ENCODE measurements around the gene RBX1. TPM values are rescaled to one million over a fixed set of nuclear protein-coding genes. Genes with fewer than 3 reads are reported as not detected.

RBX1 gene
- polyA plus RNA-seq, 1 donor from 2014 or later: 181 TPM

DNA sequence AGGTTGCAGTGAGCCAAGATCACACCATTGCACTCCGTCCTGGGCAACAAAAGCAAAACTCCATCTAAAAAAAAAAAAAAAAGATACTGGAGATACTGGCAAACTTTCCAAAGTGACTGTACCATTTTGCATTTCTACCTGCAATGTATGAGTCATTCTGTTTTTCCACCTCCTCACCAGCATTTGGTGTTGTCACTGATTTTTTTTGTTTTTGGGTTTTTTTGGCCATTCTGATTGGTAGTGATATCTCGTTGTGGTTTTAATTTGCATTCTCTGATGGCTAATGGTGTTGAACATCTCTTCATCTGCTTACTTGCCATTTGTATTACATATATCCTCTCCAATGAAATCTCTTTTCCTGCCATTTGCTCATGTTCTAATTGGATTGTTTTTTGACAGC is 12.0 kb upstream of the RBX1 start:
- Histone ChIP-seq H3K4me3 (ENCODE audit: low read length) (no peak overlapping the region), H3K9me3 (ENCODE audit: low read length) (no peaks in the 10 kb centered on the region), H3F3A (ENCODE audit: insufficient read depth, low read length, poor library complexity, severe bottlenecking) (no peaks in the 10 kb centered on the region), H3K79me2 (replicated peaks; ENCODE audit: insufficient read depth, low read length) (no peaks in the 10 kb centered on the region), H3K4me2 (ENCODE audit: low read length) (no peak overlapping the region), H2AFZ (ENCODE audit: low read depth, low read length) (no peak overlapping the region), H3K36me3 (ENCODE audit: insufficient read depth, low read length) (no peaks in the 10 kb centered on the region), H3K9ac (ENCODE audit: low read length) (no peak overlapping the region), H4K20me1 (ENCODE audit: insufficient read depth) (no peaks in the 10 kb centered on the region), H3K9me2 (ENCODE audit: insufficient read depth, low read length) (no peaks in the 10 kb centered on the region), H3K27ac (ENCODE audit: low read length) (no peak overlapping the region), H3K27me3 (ENCODE audit: insufficient read depth, low read depth, low read length) (no peaks in the 10 kb centered on the region)
- TF ChIP-seq, protein P1, sequence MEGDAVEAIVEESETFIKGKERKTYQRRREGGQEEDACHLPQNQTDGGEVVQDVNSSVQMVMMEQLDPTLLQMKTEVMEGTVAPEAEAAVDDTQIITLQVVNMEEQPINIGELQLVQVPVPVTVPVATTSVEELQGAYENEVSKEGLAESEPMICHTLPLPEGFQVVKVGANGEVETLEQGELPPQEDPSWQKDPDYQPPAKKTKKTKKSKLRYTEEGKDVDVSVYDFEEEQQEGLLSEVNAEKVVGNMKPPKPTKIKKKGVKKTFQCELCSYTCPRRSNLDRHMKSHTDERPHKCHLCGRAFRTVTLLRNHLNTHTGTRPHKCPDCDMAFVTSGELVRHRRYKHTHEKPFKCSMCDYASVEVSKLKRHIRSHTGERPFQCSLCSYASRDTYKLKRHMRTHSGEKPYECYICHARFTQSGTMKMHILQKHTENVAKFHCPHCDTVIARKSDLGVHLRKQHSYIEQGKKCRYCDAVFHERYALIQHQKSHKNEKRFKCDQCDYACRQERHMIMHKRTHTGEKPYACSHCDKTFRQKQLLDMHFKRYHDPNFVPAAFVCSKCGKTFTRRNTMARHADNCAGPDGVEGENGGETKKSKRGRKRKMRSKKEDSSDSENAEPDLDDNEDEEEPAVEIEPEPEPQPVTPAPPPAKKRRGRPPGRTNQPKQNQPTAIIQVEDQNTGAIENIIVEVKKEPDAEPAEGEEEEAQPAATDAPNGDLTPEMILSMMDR (IDR thresholded peaks at IDR 0.05; ENCODE audit: poor library complexity, severe bottlenecking): no peak
- no peak for TF ChIP-seq EP300 (conservative IDR thresholded peaks at IDR 0.05; ENCODE audit: poor library complexity, severe bottlenecking)
- no peak for TF ChIP-seq MXI1 (conservative IDR thresholded peaks at IDR 0.05; ENCODE audit: poor library complexity, severe bottlenecking)
- no peak for TF ChIP-seq REST (IDR thresholded peaks at IDR 0.05; ENCODE audit: borderline replicate concordance)
- no peak for TF ChIP-seq RAD21 (conservative IDR thresholded peaks at IDR 0.05)
- TF ChIP-seq SMC3 (conservative IDR thresholded peaks at IDR 0.05; ENCODE audit: poor library complexity): no peak
- no peak for TF ChIP-seq POLR2AphosphoS5 (IDR thresholded peaks at IDR 0.05)
- TF ChIP-seq EZH2 (IDR thresholded peaks at IDR 0.05; ENCODE audit: borderline replicate concordance, insufficient read depth, low read length, poor library complexity, severe bottlenecking): no peak
- no peak for TF ChIP-seq TAF1 (IDR thresholded peaks at IDR 0.05; ENCODE audit: low read depth)

- no peaks in the 10 kb centered on the region for H3K36me3 ChIP-seq (ENCODE audit: insufficient read depth, low read length)
- no peaks in the 10 kb centered on the region for H3K27me3 ChIP-seq (ENCODE audit: insufficient read depth, low read depth, low read length)
- TF ChIP-seq REST (IDR thresholded peaks at IDR 0.05; ENCODE audit: borderline replicate concordance) (peak; percentile 28), RAD21 (conservative IDR thresholded peaks at IDR 0.05) (peak; percentile 27), POLR2AphosphoS5 (IDR thresholded peaks at IDR 0.05) (peak; percentile 25), MXI1 (conservative IDR thresholded peaks at IDR 0.05; ENCODE audit: poor library complexity, severe bottlenecking) (peak; percentile 67), EP300 (conservative IDR thresholded peaks at IDR 0.05; ENCODE audit: poor library complexity, severe bottlenecking) (no peak)
- TF ChIP-seq, protein P1 (IDR thresholded peaks at IDR 0.05; ENCODE audit: poor library complexity, severe bottlenecking): no peak
- H3F3A ChIP-seq (ENCODE audit: insufficient read depth, low read length, poor library complexity, severe bottlenecking): no peaks in the 10 kb centered on the region
- H3K9me2 ChIP-seq (ENCODE audit: insufficient read depth, low read length): no peaks in the 10 kb centered on the region
- H2AFZ ChIP-seq (ENCODE audit: low read depth, low read length): peak overlapping the region; percentile 92
- no peaks in the 10 kb centered on the region for H4K20me1 ChIP-seq (ENCODE audit: insufficient read depth)
- peak overlapping the region; percentile 86 for H3K4me3 ChIP-seq (ENCODE audit: low read length)
- peak overlapping the region; percentile 95 for H3K27ac ChIP-seq (ENCODE audit: low read length)
- peak overlapping the region; percentile 95 for H3K9ac ChIP-seq (ENCODE audit: low read length)
- H3K4me2 ChIP-seq (ENCODE audit: low read length): peak overlapping the region; percentile 85
- no peaks in the 10 kb centered on the region for H3K9me3 ChIP-seq (ENCODE audit: low read length)
- H3K79me2 ChIP-seq (replicated peaks; ENCODE audit: insufficient read depth, low read length): peaks cover 46% of the 10 kb centered on the region
Measured at GRCh38 chr22:40951795-40952605, 822 bp downstream of the RBX1 start.
